ENCODE results near the gene MLXIP. TPM values are rescaled to one million over a fixed set of nuclear protein-coding genes. Genes with fewer than 3 reads are reported as not detected.
"Not testable (repeated sequence)": the region's sequence is repeated elsewhere in the genome, so short reads cannot be mapped to it uniquely, and the experiment has no call there.

Gene MLXIP
- total RNA-seq, 1 donor from 2014 or later = 63.3 TPM

- Mint-ChIP-seq H3K27me3 (ENCODE audit: unreplicated experiment) (peaks cover 8% of the 10 kb centered on the region), H3K27ac (ENCODE audit: unreplicated experiment) (no peak overlapping the region), H3K9me3 (ENCODE audit: unreplicated experiment) (no peaks in the 10 kb centered on the region), H3K4me3 (ENCODE audit: unreplicated experiment) (no peak overlapping the region), H3K4me1 (ENCODE audit: unreplicated experiment) (no peaks in the 10 kb centered on the region), H3K36me3 (ENCODE audit: low read depth, unreplicated experiment) (no peaks in the 10 kb centered on the region)
- no peak for DNase-seq (ENCODE audit: low spot score)
- TF ChIP-seq CTCF (IDR thresholded peaks at IDR 0.05; ENCODE audit: unreplicated experiment) = no peak
Observed at GRCh38 chr12:122052285-122052684, 26.3 kb upstream of the MLXIP start.

- Mint-ChIP-seq H3K27ac (ENCODE audit: unreplicated experiment) (no peak overlapping the region), H3K4me1 (ENCODE audit: unreplicated experiment) (no peaks in the 10 kb centered on the region), H3K4me3 (ENCODE audit: unreplicated experiment) (no peak overlapping the region), H3K9me3 (ENCODE audit: unreplicated experiment) (no peaks in the 10 kb centered on the region), H3K27me3 (ENCODE audit: unreplicated experiment) (peaks cover 5% of the 10 kb centered on the region), H3K36me3 (ENCODE audit: low read depth, unreplicated experiment) (no peaks in the 10 kb centered on the region)
- no peak for DNase-seq (ENCODE audit: low spot score)
- TF ChIP-seq CTCF (IDR thresholded peaks at IDR 0.05; ENCODE audit: unreplicated experiment) = no peak
Observed at GRCh38 chr12:122054842-122055520, 23.6 kb upstream of the MLXIP start.

GRCh38 chr12:122056406-122056805, 22.1 kb upstream of the MLXIP start:
- DNase-seq (ENCODE audit: low spot score); H3K27me3 Mint-ChIP-seq (ENCODE audit: unreplicated experiment); H3K27ac Mint-ChIP-seq (ENCODE audit: unreplicated experiment); H3K9me3 Mint-ChIP-seq (ENCODE audit: unreplicated experiment); H3K4me1 Mint-ChIP-seq (ENCODE audit: unreplicated experiment); H3K4me3 Mint-ChIP-seq (ENCODE audit: unreplicated experiment); H3K36me3 Mint-ChIP-seq (ENCODE audit: low read depth, unreplicated experiment): not testable (repeated sequence)

- no peak for DNase-seq (ENCODE audit: low spot score)
- peaks cover 7% of the 10 kb centered on the region for H3K4me1 Mint-ChIP-seq (ENCODE audit: unreplicated experiment)
- no peak overlapping the region for H3K4me3 Mint-ChIP-seq (ENCODE audit: unreplicated experiment)
- TF ChIP-seq CTCF (IDR thresholded peaks at IDR 0.05; ENCODE audit: unreplicated experiment) = no peak
- H3K9me3 Mint-ChIP-seq (ENCODE audit: unreplicated experiment) = no peaks in the 10 kb centered on the region
- H3K36me3 Mint-ChIP-seq (ENCODE audit: low read depth, unreplicated experiment) = no peaks in the 10 kb centered on the region
- no peak overlapping the region for H3K27ac Mint-ChIP-seq (ENCODE audit: unreplicated experiment)
- peaks cover 5% of the 10 kb centered on the region for H3K27me3 Mint-ChIP-seq (ENCODE audit: unreplicated experiment)
Observed at GRCh38 chr12:122057007-122057735, 21.4 kb upstream of the MLXIP start.

GRCh38 chr12:122057769-122058168, 20.8 kb upstream of the MLXIP start:
- Mint-ChIP-seq H3K4me3 (ENCODE audit: unreplicated experiment) (no peak overlapping the region), H3K27ac (ENCODE audit: unreplicated experiment) (no peak overlapping the region), H3K27me3 (ENCODE audit: unreplicated experiment) (peaks cover 5% of the 10 kb centered on the region), H3K9me3 (ENCODE audit: unreplicated experiment) (no peaks in the 10 kb centered on the region), H3K36me3 (ENCODE audit: low read depth, unreplicated experiment) (no peaks in the 10 kb centered on the region), H3K4me1 (ENCODE audit: unreplicated experiment) (peaks cover 8% of the 10 kb centered on the region)
- no peak for DNase-seq (ENCODE audit: low spot score)
- TF ChIP-seq CTCF (IDR thresholded peaks at IDR 0.05; ENCODE audit: unreplicated experiment) = no peak
